K562 (cell line): ENCODE data around the gene CD74. TPM values are rescaled to one million over a fixed set of nuclear protein-coding genes. Genes with fewer than 3 reads are reported as not detected.

ENCODE experiments used
- BACH1 ChIP-seq: fragments of 200-800 bp; sonication (Bioruptor generic); IDR thresholded peaks from 2 replicates; pipeline ENCODE4 v1.6.1; 2016; ENCODE audit warnings: missing genetic modification characterization, missing compliant biosample characterization
- CEBPG ChIP-seq, 3 experiments: fragments of 200-800 bp in 1 of 3; sonication (Bioruptor generic) in 1 of 3; sonication (generic) in 1 of 3; formaldehyde crosslinking in 1 of 3; IDR thresholded peaks in 2 of 3; conservative IDR thresholded peaks in 1 of 3; 2 replicates each; pipeline versions ENCODE4 v1.6.1 to v1.8.0; 2016 to 2022; ENCODE audit warnings: missing compliant biosample characterization in 2 of 3, missing genetic modification characterization in 2 of 3, mild to moderate bottlenecking in 1 of 3, missing genetic modification reagents in 1 of 3
- CREB1 ChIP-seq, 2 experiments: sonication (generic) in 1 of 2; formaldehyde crosslinking in 1 of 2; IDR thresholded peaks; 2 replicates each; pipeline versions ENCODE4 v1.6.1 to v1.8.0; 2012 to 2022; ENCODE audit warnings: inconsistent platforms in 1 of 2, mild to moderate bottlenecking in 1 of 2, missing genetic modification reagents in 1 of 2, moderate library complexity in 1 of 2
- E2F5 ChIP-seq: sonication (generic); formaldehyde crosslinking; IDR thresholded peaks from 2 replicates; pipeline ENCODE4 v1.8.0; 2022; ENCODE audit warnings: mild to moderate bottlenecking, missing genetic modification reagents
- ELF2 ChIP-seq: fragments of 250-450 bp; sonication (Bioruptor Pico); IDR thresholded peaks from 2 replicates; pipeline ENCODE4 v1.5.0; 2021; ENCODE audit warnings: mild to moderate bottlenecking
- ERF ChIP-seq: fragments of 450-650 bp; formaldehyde crosslinking; IDR thresholded peaks from 2 replicates; pipeline ENCODE4 v1.4.0; 2020; ENCODE audit warnings: mild to moderate bottlenecking, mixed read lengths
- FOXP1 ChIP-seq: sonication (generic); formaldehyde crosslinking; IDR thresholded peaks from 2 replicates; pipeline ENCODE4 v1.8.0; 2022; ENCODE audit warnings: mild to moderate bottlenecking, missing genetic modification reagents
- GABPB2 ChIP-seq: fragments of 250-450 bp; sonication (Bioruptor Pico); conservative IDR thresholded peaks from 2 replicates; pipeline ENCODE4 v1.5.1; 2021; ENCODE audit warnings: mild to moderate bottlenecking
- HCFC1 ChIP-seq: IDR thresholded peaks from 2 replicates; pipeline ENCODE4 v1.6.1; 2012; ENCODE audit warnings: low read depth, low read length, improper control_type of control experiment
- KAT8 ChIP-seq: fragments of 450-650 bp; IDR thresholded peaks from 2 replicates; pipeline ENCODE4 v1.6.1; 2016; ENCODE audit warnings: low read depth, mild to moderate bottlenecking
- KHSRP ChIP-seq: fragments of 450-650 bp; IDR thresholded peaks from 2 replicates; pipeline ENCODE4 v1.6.1; 2017
- MYNN ChIP-seq, 2 experiments: sonication (generic); formaldehyde crosslinking in 1 of 2; IDR thresholded peaks; 2 replicates each; pipeline versions ENCODE4 v1.5.0 to v1.6.1; 2016 to 2020; ENCODE audit warnings: antibody characterized with exemption in 1 of 2, missing genetic modification reagents in 1 of 2
- NELFE ChIP-seq: IDR thresholded peaks from 2 replicates; pipeline ENCODE4 v1.6.1; 2011; ENCODE audit warnings: mild to moderate bottlenecking; ENCODE audit not compliant: insufficient read depth, insufficient read length
- NFE2L1 ChIP-seq: fragments of 450-650 bp; IDR thresholded peaks from 2 replicates; pipeline ENCODE4 v1.6.1; 2016; ENCODE audit warnings: missing genetic modification characterization, low read depth, mild to moderate bottlenecking, missing compliant biosample characterization, moderate library complexity, borderline replicate concordance
- PCBP1 ChIP-seq: fragments of 200-400 bp; formaldehyde crosslinking; IDR thresholded peaks from 2 replicates; pipeline ENCODE4 v1.6.1; 2018; ENCODE audit warnings: mild to moderate bottlenecking, low read depth, low read length; ENCODE audit not compliant: poor library complexity, severe bottlenecking
- PCBP2 ChIP-seq: fragments of 200-400 bp; formaldehyde crosslinking; IDR thresholded peaks from 2 replicates; pipeline ENCODE4 v1.6.1; 2018; ENCODE audit warnings: low read length, low read depth, mild to moderate bottlenecking, moderate library complexity; ENCODE audit not compliant: poor library complexity, severe bottlenecking
- POLR2H ChIP-seq: IDR thresholded peaks from 2 replicates; pipeline ENCODE4 v1.6.1; 2016; ENCODE audit warnings: missing genetic modification characterization, low read depth, mild to moderate bottlenecking, control low read depth, missing compliant biosample characterization, moderate library complexity
- RBM15 ChIP-seq: fragments of 200-400 bp; formaldehyde crosslinking; IDR thresholded peaks from 2 replicates; pipeline ENCODE4 v1.6.1; 2018; ENCODE audit warnings: mild to moderate bottlenecking, low read length, moderate library complexity; ENCODE audit not compliant: insufficient read depth
- SRF ChIP-seq, 2 experiments: fragments of 250-450, 450-650 bp in 1 of 2; sonication (Bioruptor Pico) in 1 of 2; sonication (generic) in 1 of 2; formaldehyde crosslinking; IDR thresholded peaks; 2 replicates each; pipeline versions ENCODE4 v1.5.0 to v1.5.1; 2020 to 2022; ENCODE audit warnings: mild to moderate bottlenecking in 1 of 2, missing genetic modification reagents in 1 of 2
- ZBTB34 ChIP-seq: fragments of 250-450 bp; sonication (Bioruptor Pico); IDR thresholded peaks from 2 replicates; pipeline ENCODE4 v1.8.0; 2021; ENCODE audit warnings: mild to moderate bottlenecking, moderate library complexity
- ZFX ChIP-seq: sonication (generic); formaldehyde crosslinking; IDR thresholded peaks from 2 replicates; pipeline ENCODE4 v1.8.0; 2022; ENCODE audit warnings: mild to moderate bottlenecking, missing genetic modification reagents, moderate library complexity
- ZNF311 ChIP-seq: fragments of 250-450 bp; sonication (Bioruptor Pico); IDR thresholded peaks from 2 replicates; pipeline ENCODE4 v1.4.0; 2020; ENCODE audit warnings: mild to moderate bottlenecking, moderate library complexity
- ZNF511 ChIP-seq: sonication (generic); formaldehyde crosslinking; IDR thresholded peaks from 2 replicates; pipeline ENCODE4 v1.8.0; 2022; ENCODE audit warnings: mild to moderate bottlenecking, missing genetic modification reagents
- ZNF583 ChIP-seq: fragments of 250-450 bp; sonication (Bioruptor Pico); IDR thresholded peaks from 2 replicates; pipeline ENCODE4 v1.4.0; 2020
- ZNF589 ChIP-seq: fragments of 200-800 bp; sonication (Bioruptor generic); IDR thresholded peaks from 2 replicates; pipeline ENCODE4 v1.6.1; 2016; ENCODE audit warnings: low read depth, missing genetic modification characterization, missing compliant biosample characterization
- polyA plus RNA-seq, 8 experiments: library from polyadenylated mRNA; depleted of rRNA in 4 of 8; stranded (reverse) in 5 of 8; unstranded in 3 of 8; fragments of >200 nt; fragmentation: Nextera tagmentation in 2 of 8; fragmentation: Illumina TruSeq in 1 of 8; extraction: Ambion mirVana in 2 of 8; extraction: Trizol in 1 of 8; gene quantifications; 2 replicates each; pipeline versions ENCODE4 v1.2.1 to v1.2.3, GENCODE V29; 2011 to 2014; ENCODE audit warnings: inconsistent platforms in 1 of 8, missing spikeins in 1 of 8
- total RNA-seq, 7 experiments: library from RNA; depleted of rRNA in 6 of 7; stranded (reverse); fragments of >200 nt in 6 of 7; fragmentation: Illumina TruSeq in 2 of 7; extraction: Trizol in 2 of 7; gene quantifications; 2 replicates each; pipeline versions ENCODE4 v1.2.1 to v1.2.3, GENCODE V29; 2011 to 2021; ENCODE audit warnings: low replicate concordance in 1 of 7

Gene CD74
- total and polyA plus RNA-seq, 9 of the 15 experiments (the other 6 are each of a cell fraction or from before 2014, with no cell fraction given) = 0.07 to 4.8 (median 0.32) TPM

GRCh38 chr5:150449517-150450339 lies 37.0 kb upstream of the CD74 start, which contains the start of gene RPS14 (continued):
- peak; percentile 70 for TF ChIP-seq ZNF511 (CRISPR knock-in tag)
- 0 out of 2 replicates have a peak, but pooled peaks have one; percentile 44 for TF ChIP-seq ZNF311
- peak; percentile 57; the same call in 1 of the 2 replicates for TF ChIP-seq ZNF583 (CRISPR knock-in tag)
- peak; percentile 74; the same call in 1 of the 2 replicates for TF ChIP-seq CREB1 (IDR thresholded peaks at IDR 0.05)
- TF ChIP-seq CREB1 (CRISPR knock-in tag; IDR thresholded peaks at IDR 0.05) = peak; percentile 81
- TF ChIP-seq E2F5 (CRISPR knock-in tag) = no peak; the same call in none of the 2 replicates
- TF ChIP-seq PCBP2 = no peak
- TF ChIP-seq RBM15 = no peak
- no peak for TF ChIP-seq MYNN (IDR thresholded peaks at IDR 0.05)
- no peak for TF ChIP-seq MYNN (CRISPR knock-in tag; IDR thresholded peaks at IDR 0.05)
- TF ChIP-seq FOXP1 (CRISPR knock-in tag) = peak; percentile 45; the same call in 1 of the 2 replicates
- TF ChIP-seq NFE2L1 (tag) = no peak
- no peak for TF ChIP-seq NELFE
- TF ChIP-seq GABPB2 (CRISPR knock-in tag) = no peak
- TF ChIP-seq BACH1 (tag) = peak; percentile 54; the same call in 1 of the 2 replicates
- TF ChIP-seq HCFC1 = peak; percentile 80
- peak; percentile 80; the same call in 1 of the 2 replicates for TF ChIP-seq KAT8
- TF ChIP-seq SRF (CRISPR knock-in tag; IDR thresholded peaks at IDR 0.05) = no peak; a peak in 1 of 4 replicates
- TF ChIP-seq POLR2H (tag) = peak; percentile 93
- peak; percentile 67 for TF ChIP-seq PCBP1
- no peak for TF ChIP-seq CEBPG (CRISPR knock-in tag; IDR thresholded peaks at IDR 0.05)
- no peak for TF ChIP-seq CEBPG (tag; conservative IDR thresholded peaks at IDR 0.05 in 1 of 2, IDR thresholded peaks at IDR 0.05 in 1 of 2)
- peak; percentile 66 for TF ChIP-seq ZNF589
- TF ChIP-seq ERF (CRISPR knock-in tag) = 0 out of 2 replicates have a peak, but pooled peaks have one; percentile 73
- TF ChIP-seq ZBTB34 (CRISPR knock-in tag) = no peak
- no peak for TF ChIP-seq KHSRP
- peak; percentile 88 for TF ChIP-seq ELF2
- peak; percentile 99 for TF ChIP-seq ZFX
